KBM-7 (cell line): ENCODE results near the gene MBD5.
A peak's percentile ranks its signal among the peaks of the same experiment; 100 is the strongest.

ENCODE experiments used
- DNase-seq: peaks from one replicate; pipeline ENCODE4 v3.0.0-alpha.2; 2015
- in situ Hi-C: fragments of 300-500 bp; cut with MboI; formaldehyde crosslinking; loops from 2 replicates; pipeline ENCODE4 v1.14.3; 2020; ENCODE audit warnings: low sequenced_read_pairs, low pct_unique_long_range_greater_than_20kb, mixed read lengths

Gene MBD5

DNA sequence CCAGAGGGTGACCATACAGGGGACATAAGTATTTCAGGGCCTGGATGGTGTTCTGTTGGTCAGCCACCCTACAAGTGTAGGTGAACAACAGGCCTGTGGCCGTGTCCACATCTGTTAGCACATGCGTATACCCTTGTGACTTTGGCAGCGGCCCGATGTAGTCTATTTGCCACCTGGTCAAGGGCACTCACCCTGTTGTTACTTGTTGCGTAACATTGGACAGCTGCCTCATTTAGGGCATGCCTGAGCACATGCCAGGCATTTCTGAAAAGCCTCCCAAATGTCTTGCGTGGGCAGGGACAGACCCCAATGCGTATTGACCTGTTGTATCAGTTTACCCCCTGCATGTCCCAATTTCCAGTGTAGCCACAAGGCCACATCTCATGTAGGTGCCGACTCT is 235.0 kb downstream of the MBD5 start:
- in situ Hi-C loops, result no loop called here
- no peak for DNase-seq

GRCh38 chr2:148257276-148257675 is 236.4 kb downstream of the MBD5 start:
- no peak for DNase-seq

DNA sequence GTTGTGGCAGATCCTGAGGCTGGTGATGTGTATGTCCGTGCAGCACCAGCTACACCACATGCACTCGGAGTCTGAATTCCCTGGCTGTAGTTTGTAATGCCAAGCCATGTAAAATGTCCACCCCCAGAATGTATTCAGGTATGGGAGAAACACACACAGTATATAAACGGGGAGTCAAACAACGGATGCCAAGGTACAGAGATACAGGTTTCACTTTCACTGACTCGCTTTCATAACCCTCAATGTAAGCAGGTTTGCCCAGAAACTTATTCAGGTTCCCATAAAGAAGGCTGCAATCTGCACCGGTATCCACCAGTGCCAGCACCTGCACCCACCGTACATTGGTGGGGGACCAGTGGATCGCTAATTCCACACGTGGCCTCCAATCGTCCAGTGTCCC is 237.2 kb downstream of the MBD5 start:
- in situ Hi-C loops, result no loop called here
- DNase-seq, result no peak

More at GRCh38 chr2:148257276-148257675, 236.4 kb downstream of the MBD5 start:
- in situ Hi-C loops, result no loop called here

- in situ Hi-C loops, result no loop called here
- peak; percentile 12 for DNase-seq
Observed at GRCh38 chr2:148259674-148260073, 238.8 kb downstream of the MBD5 start.

- no peak for DNase-seq
- in situ Hi-C loops, result no loop called here
Observed at GRCh38 chr2:148263890-148264289, 243.0 kb downstream of the MBD5 start.

DNA sequence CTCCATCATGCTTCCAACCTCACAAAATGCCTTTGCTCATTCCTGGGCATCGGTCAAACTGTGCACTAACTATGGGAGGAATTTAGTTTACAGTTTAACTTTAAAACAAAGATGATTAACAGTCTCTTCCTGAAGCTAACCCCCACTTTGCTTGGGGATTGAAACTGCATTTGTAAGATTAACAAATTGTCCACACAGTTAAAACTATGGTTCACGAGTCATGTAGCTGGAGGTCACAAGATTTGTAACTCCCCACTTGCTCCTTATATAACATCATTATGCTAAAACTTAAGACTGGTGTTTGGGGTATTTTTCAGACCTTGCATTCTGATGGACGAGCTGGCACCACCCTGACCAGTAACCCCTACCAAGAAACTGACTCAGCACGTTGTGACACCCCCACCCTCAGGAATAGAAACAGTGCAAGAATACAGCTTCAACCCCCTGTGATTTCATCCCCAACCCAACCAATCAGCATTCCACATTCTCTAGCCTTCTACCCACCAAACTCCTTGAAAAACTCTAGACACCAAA is 252.3 kb downstream of the MBD5 start:
- in situ Hi-C loops, result no loop called here
- DNase-seq, result no peak

DNA sequence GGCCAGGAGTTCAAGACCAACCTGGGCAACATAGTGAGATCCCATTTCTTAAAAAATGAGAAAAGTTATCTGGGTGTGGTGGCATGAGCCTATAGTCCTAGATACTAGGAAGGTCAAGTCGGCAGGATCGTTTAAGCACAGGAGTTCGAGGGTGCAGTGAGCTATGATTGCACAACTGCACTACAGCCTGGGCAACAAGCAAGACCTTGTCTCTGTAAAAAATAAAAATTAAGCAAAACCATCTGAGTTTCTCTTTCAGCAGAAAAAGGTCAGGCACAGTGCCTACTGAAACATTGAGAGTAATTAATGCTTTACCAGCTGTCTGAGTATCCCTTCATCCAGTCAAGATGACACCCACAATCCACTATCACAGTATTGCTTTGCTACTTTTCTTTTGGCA is 258.3 kb downstream of the MBD5 start:
- DNase-seq, result no peak
- in situ Hi-C loops, result no loop called here

- in situ Hi-C loops, result no loop called here
- DNase-seq, result no peak
Observed at GRCh38 chr2:148282201-148282600, 261.3 kb downstream of the MBD5 start.

- in situ Hi-C loops, result no loop called here
- DNase-seq, result no peak
Observed at GRCh38 chr2:148292431-148292830, 271.5 kb downstream of the MBD5 start.

- in situ Hi-C loops, result no loop called here
- no peak for DNase-seq
Observed at GRCh38 chr2:148298196-148298595, 277.3 kb downstream of the MBD5 start.

DNA sequence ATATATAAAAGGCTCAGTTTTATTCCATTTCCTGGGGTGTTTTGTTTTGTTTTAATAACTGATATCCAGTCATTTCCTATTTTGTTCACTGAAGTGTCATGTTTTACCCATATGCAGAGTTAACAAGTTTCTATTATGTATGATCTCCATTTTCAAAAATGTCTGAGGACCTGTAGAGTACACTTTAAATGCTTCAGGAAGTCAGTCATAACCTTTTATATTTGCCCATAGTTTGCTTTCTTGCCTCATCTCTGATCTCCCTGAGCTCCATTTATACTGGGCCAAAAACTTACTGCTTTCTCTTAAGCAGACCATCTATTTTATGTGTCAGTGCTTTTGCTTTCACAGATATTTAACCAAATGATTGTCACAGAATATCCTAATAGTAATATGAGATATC is 278.7 kb downstream of the MBD5 start:
- DNase-seq, result no peak
- in situ Hi-C loops, result no loop called here

- DNase-seq, result no peak
- in situ Hi-C loops, result no loop called here
Observed at GRCh38 chr2:148300544-148300943, 279.7 kb downstream of the MBD5 start.

DNA sequence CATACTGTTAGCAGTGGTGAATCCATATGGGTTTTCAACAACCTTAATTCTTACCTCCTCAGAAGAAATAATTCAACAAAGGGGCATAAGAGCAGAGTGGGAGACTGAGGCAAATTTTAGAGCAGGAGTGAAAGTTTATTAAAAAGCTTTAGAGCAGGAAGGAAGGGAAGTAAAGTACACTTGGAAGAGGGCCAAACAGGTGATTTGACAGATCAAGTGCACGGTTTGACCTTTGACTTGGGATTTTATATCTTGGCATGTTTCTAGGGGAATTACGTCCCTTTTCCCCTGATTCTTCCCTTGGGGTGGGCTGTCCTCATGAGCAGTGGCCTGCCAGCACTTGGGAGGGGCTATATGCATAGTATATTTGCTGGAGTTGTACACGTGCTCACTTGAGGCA is 280.5 kb downstream of the MBD5 start:
- in situ Hi-C loops, result no loop called here
- no peak for DNase-seq

- in situ Hi-C loops, result no loop called here
- DNase-seq, result no peak
Observed at GRCh38 chr2:148302526-148302925, 281.6 kb downstream of the MBD5 start.

DNA sequence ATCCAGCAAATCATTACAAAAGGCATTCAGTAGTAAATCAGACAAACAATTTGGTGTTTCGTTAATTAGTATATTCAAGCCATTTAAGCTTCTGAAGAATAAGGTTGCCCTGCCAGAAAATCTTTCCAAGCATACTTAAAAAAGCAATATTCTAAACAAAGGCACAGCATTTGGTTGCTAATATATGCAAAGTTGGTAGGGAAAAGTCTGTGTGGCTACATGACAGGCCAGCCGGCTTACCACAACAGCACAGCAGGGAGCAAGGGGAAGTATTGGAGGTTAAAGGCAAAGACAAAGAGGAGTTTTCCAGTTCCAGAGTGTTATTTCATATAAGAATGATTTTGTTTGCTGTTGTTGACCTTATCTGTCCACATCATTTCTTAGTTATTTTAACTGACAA is 282.3 kb downstream of the MBD5 start:
- DNase-seq, result peak; percentile 50
- in situ Hi-C loops, result no loop called here

DNA sequence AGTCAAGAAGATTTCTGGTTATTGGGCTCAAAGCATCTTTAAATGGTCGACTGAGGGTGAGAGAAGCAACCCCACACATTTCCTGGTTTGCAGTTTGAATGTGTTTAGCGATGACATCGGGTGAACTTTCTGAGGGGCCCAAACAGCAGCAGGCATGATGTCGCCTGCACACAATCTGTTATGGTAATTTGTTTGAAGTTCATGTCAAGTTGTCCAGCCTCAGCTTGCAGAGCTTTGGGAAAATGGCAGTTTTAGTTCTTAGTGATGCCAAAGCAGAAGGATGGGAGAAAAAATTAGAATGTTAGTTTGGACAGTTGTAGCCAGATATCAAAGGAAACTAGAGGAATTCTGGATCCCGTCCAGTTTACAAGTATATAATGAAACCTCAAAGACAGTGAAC is 284.6 kb downstream of the MBD5 start:
- in situ Hi-C loops, result no loop called here
- DNase-seq, result no peak

- in situ Hi-C loops, result no loop called here
Observed at GRCh38 chr2:148306027-148306426, 285.1 kb downstream of the MBD5 start.

GRCh38 chr2:148317598-148317997 is 296.7 kb downstream of the MBD5 start:
- no peak for DNase-seq

More at GRCh38 chr2:148306027-148306426, 285.1 kb downstream of the MBD5 start:
- no peak for DNase-seq

DNA sequence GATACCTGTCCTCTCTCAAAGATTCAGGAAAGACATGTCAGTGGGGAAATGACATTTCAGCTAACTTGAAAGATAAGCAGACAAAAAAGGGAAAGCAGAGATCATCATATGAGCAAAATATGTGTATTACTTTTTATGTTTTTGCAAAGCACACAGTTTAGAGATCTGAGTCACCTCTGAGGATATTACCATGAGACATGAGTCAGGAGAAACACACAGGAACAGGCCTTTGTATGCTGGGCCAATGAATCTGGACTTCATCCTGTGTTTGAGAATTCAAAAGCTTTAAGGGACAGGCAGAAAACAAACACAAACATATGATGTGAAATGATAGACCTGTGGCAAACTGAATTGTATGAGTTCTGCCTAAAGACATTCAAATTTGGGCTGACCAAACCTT is 317.6 kb downstream of the MBD5 start:
- in situ Hi-C loops, result no loop called here
- DNase-seq, result peak; percentile 8

More at GRCh38 chr2:148317598-148317997, 296.7 kb downstream of the MBD5 start:
- in situ Hi-C loops, result no loop called here

GRCh38 chr2:148342086-148342485 is 321.2 kb downstream of the MBD5 start:
- in situ Hi-C loops, result no loop called here
- DNase-seq, result no peak

- no peak for DNase-seq
- in situ Hi-C loops, result no loop called here
Observed at GRCh38 chr2:148350199-148350598, 329.3 kb downstream of the MBD5 start.
